A549 (cell line): ENCODE measurements around the gene FSD2. TPM values are rescaled to one million over a fixed set of nuclear protein-coding genes. Genes with fewer than 3 reads are reported as not detected.
A peak's percentile ranks its signal among the peaks of the same experiment; 100 is the strongest.

Source experiments
- ATAC-seq, 2 experiments: fragments of 200-7000 bp in 1 of 2; fragments of >200 bp in 1 of 2; cut with Nextera tagmentation in 1 of 2; cut with Tn5 transposase in 1 of 2; 3 replicates each; pipeline versions ENCODE4 v1.8.0 to v1.9.1; 2018 to 2020; ENCODE audit warnings: mild to moderate bottlenecking in 1 of 2, moderate library complexity in 1 of 2
- CTCF ChIA-PET: fragments of 300-600 bp; sonication (Branson Sonifier 250); formaldehyde crosslinking; extraction: SDS; loops from one replicate; lab custom pipeline; 2021; ENCODE audit warnings: antibody characterized with exemption, inconsistent platforms; lab: Yijun Ruan, JAX
- POLR2A ChIA-PET: fragments of 350-600 bp; formaldehyde crosslinking; extraction: SDS; loops from one replicate; lab custom pipeline; 2021; ENCODE audit warnings: antibody characterized with exemption, inconsistent platforms; lab: Yijun Ruan, JAX
- DNase-seq, 2 experiments: peaks; one replicate each; pipeline versions ENCODE4 v3.0.0 to v3.0.0-alpha.2; 2011 to 2016; ENCODE audit warnings: low read depth in 1 of 2, low spot score in 1 of 2
- FAIRE-seq: peaks from 2 replicates; lab custom pipeline; 2011; peaks lifted over from hg19 to GRCh38; lab: Jason Lieb, UNC
- H3K27ac ChIP-seq, 2 experiments: fragments of >200 bp; sonication (Bioruptor Twin); formaldehyde crosslinking; 3 replicates each; pipeline ENCODE4 v1.5.1; 2016 to 2017
- H3K4me1 ChIP-seq: fragments of >200 bp; sonication (Bioruptor Twin); formaldehyde crosslinking; 3 replicates; pipeline ENCODE4 v1.6.1; 2016
- H3K4me2 ChIP-seq: fragments of >200 bp; sonication (Bioruptor Twin); formaldehyde crosslinking; 3 replicates; pipeline ENCODE4 v1.6.1; 2016
- H3K4me3 ChIP-seq: fragments of >200 bp; sonication (Bioruptor Twin); formaldehyde crosslinking; 3 replicates; pipeline ENCODE4 v1.5.1; 2016
- H3K9me3 ChIP-seq: fragments of >200 bp; sonication (Bioruptor Twin); formaldehyde crosslinking; 3 replicates; pipeline ENCODE4 v1.6.1; 2016
- BCL3 ChIP-seq: fragments of >200 bp; sonication (Bioruptor Twin); formaldehyde crosslinking; IDR thresholded peaks from 3 replicates; pipeline ENCODE4 v1.6.1; 2016
- CBX8 ChIP-seq: fragments of 200-600 bp; sonication (generic); IDR thresholded peaks from 2 replicates; pipeline ENCODE4 v1.6.1; 2016
- CHD4 ChIP-seq: fragments of 200-600 bp; sonication (generic); IDR thresholded peaks from 2 replicates; pipeline ENCODE4 v1.6.1; 2016; ENCODE audit warnings: antibody characterized with exemption, mild to moderate bottlenecking, borderline replicate concordance
- EHF ChIP-seq: fragments of 250-450 bp; sonication (Bioruptor Pico); IDR thresholded peaks from 2 replicates; pipeline ENCODE4 v1.5.0; 2020; ENCODE audit warnings: mild to moderate bottlenecking
- FOXS1 ChIP-seq: fragments of 250-450 bp; sonication (Bioruptor Pico); IDR thresholded peaks from 2 replicates; pipeline ENCODE4 v1.5.0; 2020; ENCODE audit warnings: mild to moderate bottlenecking, moderate library complexity
- GATA3 ChIP-seq: IDR thresholded peaks from 2 replicates; pipeline ENCODE4 v1.6.1; 2012; ENCODE audit warnings: borderline replicate concordance
- HEYL ChIP-seq: fragments of 250-450 bp; sonication (Bioruptor Pico); IDR thresholded peaks from 2 replicates; pipeline ENCODE4 v1.8.0; 2021; ENCODE audit warnings: mild to moderate bottlenecking, moderate library complexity
- HOXB13 ChIP-seq: fragments of 250-450 bp; sonication (Bioruptor Pico); IDR thresholded peaks from 2 replicates; pipeline ENCODE4 v1.5.0; 2020; ENCODE audit warnings: low read depth, mild to moderate bottlenecking, moderate library complexity
- KDM5A ChIP-seq: fragments of 200-600 bp; sonication (generic); IDR thresholded peaks from 2 replicates; pipeline ENCODE4 v1.6.1; 2016; ENCODE audit warnings: antibody characterized with exemption, mild to moderate bottlenecking
- MAFK ChIP-seq: fragments of 450-650 bp; IDR thresholded peaks from 2 replicates; pipeline ENCODE4 v1.6.1; 2014; ENCODE audit not compliant: partially characterized antibody
- MYC ChIP-seq: IDR thresholded peaks from 2 replicates; pipeline ENCODE4 v1.6.1; 2012; ENCODE audit warnings: mild to moderate bottlenecking, inconsistent platforms, low read length, improper control_type of control experiment, borderline replicate concordance
- NR3C1 ChIP-seq: fragments of >200 bp; sonication (Bioruptor Twin); formaldehyde crosslinking; IDR thresholded peaks from 3 replicates; pipeline ENCODE4 v1.6.1; 2017
- PHF8 ChIP-seq: fragments of 200-600 bp; sonication (generic); IDR thresholded peaks from 2 replicates; pipeline ENCODE4 v1.6.1; 2016; ENCODE audit warnings: low read depth, mild to moderate bottlenecking, antibody characterized with exemption, moderate library complexity, borderline replicate concordance
- POLR2A ChIP-seq: IDR thresholded peaks from 2 replicates; pipeline ENCODE4 v1.6.1; 2012; ENCODE audit warnings: mild to moderate bottlenecking, low read length
- POLR2AphosphoS2 ChIP-seq: conservative IDR thresholded peaks from 2 replicates; pipeline ENCODE4 v1.6.1; 2012; ENCODE audit warnings: low read length, improper control_type of control experiment, inconsistent platforms
- RAD21 ChIP-seq, 2 experiments: fragments of >200 bp in 1 of 2; sonication (Bioruptor Twin) in 1 of 2; formaldehyde crosslinking in 1 of 2; IDR thresholded peaks in 1 of 2; conservative IDR thresholded peaks in 1 of 2; 2 replicates in 1 of 2; 3 replicates in 1 of 2; pipeline ENCODE4 v1.6.1; 2012 to 2018; ENCODE audit warnings: inconsistent platforms in 1 of 2
- TP53 ChIP-seq: fragments of 250-450 bp; sonication (Bioruptor Pico); IDR thresholded peaks from 2 replicates; pipeline ENCODE4 v1.5.0; 2021; ENCODE audit warnings: mild to moderate bottlenecking, moderate library complexity
- ZC3H11A ChIP-seq: fragments of 450-650 bp; IDR thresholded peaks from 2 replicates; pipeline ENCODE4 v1.6.1; 2014; ENCODE audit warnings: antibody characterized with exemption, mild to moderate bottlenecking
- ZFP36 ChIP-seq: fragments of 450-650 bp; IDR thresholded peaks from 2 replicates; pipeline ENCODE4 v1.6.1; 2014; ENCODE audit warnings: borderline replicate concordance; ENCODE audit not compliant: partially characterized antibody
- ZSCAN20 ChIP-seq: fragments of 250-450 bp; sonication (Bioruptor Pico); IDR thresholded peaks from 2 replicates; pipeline ENCODE4 v1.8.0; 2022; ENCODE audit warnings: mild to moderate bottlenecking, moderate library complexity
- WGBS: methylation state at CpG from one replicate; pipeline ENCODE4 v1.1.6; 2017; ENCODE audit errors: missing lambda C conversion rate; 5-methylcytosine and 5-hydroxymethylcytosine counted together
- polyA plus RNA-seq, 4 experiments: library from polyadenylated mRNA; depleted of rRNA in 3 of 4; stranded (reverse); fragments of >200 nt; fragmentation: RNase III in 1 of 4; extraction: RNeasy Plus Mini Kit Qiagen cat#74134 plus additional on column Dnase treatment in 1 of 4; gene quantifications; 2 replicates in 3 of 4; 3 replicates in 1 of 4; pipeline ENCODE4 v1.2.3, GENCODE V29; 2011 to 2017
- TF ChIP-seq, protein P1 (sequence below): fragments of >200 bp; sonication (Bioruptor Twin); formaldehyde crosslinking; IDR thresholded peaks from 2 replicates; pipeline ENCODE4 v1.6.1; 2016

Gene FSD2
- polyA plus RNA-seq, 2 of the 4 experiments (the other 2 are of a cell fraction): not detected

GRCh38 chr15:82854554-82854953 lies 48.7 kb upstream of the FSD2 start:
- ChIA-PET CTCF (interaction anchor here (0.7 kb wide), 1 partner anchor 25 kb away, joined by 4 read pairs; no protein-coding TSS in a partner anchor), POLR2A (no interaction called here)
- no peak overlapping the region for H3K4me3 ChIP-seq
- WGBS: 90% methylated on average over 19 of the region's 21 CpGs
- no peaks in the 10 kb centered on the region for H3K4me1 ChIP-seq
- TF ChIP-seq NR3C1 (no peak), MAFK (no peak), HEYL (no peak), FOXS1 (CRISPR knock-in tag) (no peak), TP53 (CRISPR knock-in tag) (no peak), ZC3H11A (no peak), BCL3 (no peak), MYC (no peak), POLR2AphosphoS2 (no peak)
- no peaks in the 10 kb centered on the region for H3K9me3 ChIP-seq
- FAIRE-seq (no peak), ATAC-seq (no peak), DNase-seq (no peak)
- no peak overlapping the region for H3K27ac ChIP-seq
- H3K4me2 ChIP-seq: no peak overlapping the region

DNA sequence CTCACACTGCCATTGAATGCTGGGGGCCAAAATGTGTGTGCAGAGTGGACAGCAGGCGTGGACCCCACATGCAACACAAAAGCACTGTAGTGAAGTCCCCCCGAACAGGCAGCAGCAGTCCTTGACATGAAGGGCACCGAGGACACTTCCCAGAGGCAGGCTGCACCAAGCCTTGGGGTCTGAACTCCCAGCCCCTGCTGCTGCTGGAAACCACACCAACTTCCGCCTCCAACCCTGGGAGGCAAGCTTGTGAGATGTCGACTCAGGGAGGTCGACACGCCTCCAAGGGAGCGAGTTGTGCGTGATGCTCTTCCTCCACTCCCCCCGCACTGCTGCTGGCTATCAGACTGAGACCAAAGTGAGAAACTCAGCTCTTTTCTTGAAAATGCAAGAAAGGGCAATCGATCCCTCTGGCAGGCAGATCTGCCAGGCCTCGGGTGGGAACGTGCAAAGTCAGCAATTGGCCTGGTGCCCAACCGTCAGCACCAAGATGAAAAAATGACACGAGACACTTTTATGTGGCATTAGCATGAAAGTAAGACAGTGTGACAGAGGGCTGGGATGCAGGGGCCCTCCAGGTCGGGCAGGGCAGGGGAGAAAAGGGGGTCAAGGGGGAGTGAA lies 47.2 kb upstream of the FSD2 start:
- H3K4me3 ChIP-seq: no peak overlapping the region
- 77% methylated on average over 16 of the region's 16 CpGs for WGBS
- POLR2A ChIA-PET: no interaction called here
- H3K9me3 ChIP-seq: no peaks in the 10 kb centered on the region
- CTCF ChIA-PET: interaction anchor here (0.6 kb wide), 1 partner anchor 84 kb away, joined by 3 read pairs; no protein-coding TSS in a partner anchor
- H3K27ac ChIP-seq: no peak overlapping the region
- no peaks in the 10 kb centered on the region for H3K4me1 ChIP-seq
- H3K4me2 ChIP-seq: no peak overlapping the region
- ATAC-seq (no peak), FAIRE-seq (no peak), DNase-seq (no peak)
- TF ChIP-seq ZSCAN20 (no peak), ZFP36 (no peak), MAFK (peak; percentile 69)

DNA sequence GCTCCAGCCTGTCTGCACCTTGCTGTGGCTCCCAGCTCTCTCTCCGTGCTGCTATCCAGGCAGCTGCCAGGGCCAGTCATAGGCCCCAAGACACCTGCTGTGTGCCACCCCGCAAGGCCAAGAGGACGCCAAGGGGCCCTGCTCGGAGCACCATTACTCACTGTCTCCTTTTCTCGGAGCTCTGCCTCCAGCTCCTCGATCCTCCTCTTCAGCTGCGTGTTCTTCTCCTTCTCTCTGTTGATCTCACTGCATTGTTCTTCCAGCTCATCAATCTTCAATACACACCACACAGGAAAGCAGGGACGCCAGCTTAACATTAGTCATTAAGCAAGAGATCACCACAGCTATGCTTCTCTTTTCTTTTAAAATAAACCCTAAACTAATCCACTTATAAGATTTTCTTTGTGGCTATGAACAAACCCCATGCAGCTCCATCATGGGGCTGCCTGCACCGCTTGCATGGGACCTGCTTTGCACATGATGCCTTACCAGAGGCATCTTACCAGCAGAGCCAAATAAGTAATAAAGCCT lies 46.2 kb upstream of the FSD2 start:
- POLR2A ChIA-PET: interaction anchor here (0.9 kb wide), 1 partner anchor 102 kb away, joined by 3 read pairs; no protein-coding TSS in a partner anchor
- Histone ChIP-seq H3K4me3 (no peak overlapping the region), H3K4me1 (no peaks in the 10 kb centered on the region), H3K4me2 (no peak overlapping the region), H3K27ac (no peak overlapping the region), H3K9me3 (no peaks in the 10 kb centered on the region)
- ATAC-seq (no peak), FAIRE-seq (no peak), DNase-seq (no peak)
- CTCF ChIA-PET: interaction anchor here (1.8 to 4.8 kb wide), 3 partner anchors 9 to 148 kb away, joined by 6 to 47 read pairs (median 6); no protein-coding TSS in a partner anchor
- WGBS: 78% methylated on average over 9 of the region's 9 CpGs
- TF ChIP-seq EHF (CRISPR knock-in tag) (no peak), CBX8 (no peak), RAD21 (conservative IDR thresholded peaks at IDR 0.05 in 1 of 2, IDR thresholded peaks at IDR 0.05 in 1 of 2) (no peak), KDM5A (no peak), POLR2A (no peak), GATA3 (no peak), PHF8 (no peak), CHD4 (no peak), HOXB13 (CRISPR knock-in tag) (no peak), ZFP36 (no peak)
- TF ChIP-seq, protein P1, sequence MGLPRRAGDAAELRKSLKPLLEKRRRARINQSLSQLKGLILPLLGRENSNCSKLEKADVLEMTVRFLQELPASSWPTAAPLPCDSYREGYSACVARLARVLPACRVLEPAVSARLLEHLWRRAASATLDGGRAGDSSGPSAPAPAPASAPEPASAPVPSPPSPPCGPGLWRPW: no peak
